B cell (primary cell): Measurements from ENCODE around the gene TMEM107.

Experiments
- CTCF ChIP-seq: fragments of 200-600 bp; IDR thresholded peaks from one replicate; pipeline ENCODE4 v1.8.0; 2022; ENCODE audit warnings: antibody characterized with exemption, mild to moderate bottlenecking
- EZH2 ChIP-seq: IDR thresholded peaks from 2 replicates; pipeline ENCODE4 v1.6.1; 2012; ENCODE audit warnings: borderline replicate concordance, low read depth, mild to moderate bottlenecking, moderate library complexity, low read length; ENCODE audit not compliant: insufficient read depth, poor library complexity, severe bottlenecking

GRCh38 chr17:8148560-8148959, 27.6 kb downstream of the TMEM107 start:
- TF ChIP-seq CTCF (no peak), EZH2 (no peak)
